Vagina (tissue), 2 donors: Measurements from ENCODE around the gene IGFBP2. TPM values are rescaled to one million over a fixed set of nuclear protein-coding genes. Genes with fewer than 3 reads are reported as not detected.

Experiments
- DNase-seq, 2 donors: peaks; one replicate each; pipeline ENCODE4 v3.0.0-alpha.2; 2017; ENCODE audit errors: extremely low spot score in 2 of 2
- H3K27ac ChIP-seq: fragments of 200-600 bp; sonication (generic); one replicate; pipeline ENCODE4 v1.5.1; 2019
- H3K27me3 ChIP-seq: fragments of 200-600 bp; sonication (generic); one replicate; pipeline ENCODE4 v1.5.1; 2019
- H3K36me3 ChIP-seq, 2 donors: fragments of 200-600 bp; sonication (generic); one replicate each; pipeline ENCODE4 v1.5.1; 2017 to 2019
- H3K4me1 ChIP-seq: fragments of 200-600 bp; sonication (generic); one replicate; pipeline ENCODE4 v1.5.1; 2019
- H3K4me3 ChIP-seq, 2 donors: fragments of 200-600 bp; sonication (generic); 1 replicate in 1 of 2; 2 replicates in 1 of 2; pipeline ENCODE4 v1.5.1; 2016 to 2019
- H3K9me3 ChIP-seq: fragments of 200-600 bp; sonication (generic); one replicate; pipeline ENCODE4 v1.5.1; 2019
- CTCF ChIP-seq, 3 experiments: fragments of 450-650 bp in 2 of 3; fragments of 200-600 bp in 1 of 3; sonication (generic) in 1 of 3; IDR thresholded peaks; one replicate each; pipeline ENCODE4 v1.5.1; 2017 to 2019; ENCODE audit warnings: antibody characterized with exemption in 3 of 3, mild to moderate bottlenecking in 2 of 3, moderate library complexity in 2 of 3
- POLR2A ChIP-seq, 2 donors: fragments of 450-650 bp; IDR thresholded peaks; one replicate each; pipeline ENCODE4 v1.6.1; 2017; ENCODE audit warnings: antibody characterized with exemption in 2 of 2, mild to moderate bottlenecking in 2 of 2, moderate library complexity in 2 of 2
- POLR2AphosphoS5 ChIP-seq, 2 donors: sonication (generic); formaldehyde crosslinking; IDR thresholded peaks; one replicate each; pipeline ENCODE4 v1.9.0; 2017; ENCODE audit warnings: antibody characterized with exemption in 2 of 2, mild to moderate bottlenecking in 2 of 2, low read depth in 1 of 2; ENCODE audit not compliant: insufficient read depth in 1 of 2
- intact Hi-C: fragments of 100-400 bp; cut with DNase I; formaldehyde crosslinking; loops from one replicate; pipeline ENCODE4 v1.15.1; 2023
- total RNA-seq: library from RNA; depleted of rRNA; stranded (reverse); fragments of >200 nt; gene quantifications from one replicate; pipeline ENCODE4 v1.2.3, GENCODE V29; 2016

Gene IGFBP2
- total RNA-seq, 1 donor from 2014 or later = 82.7 TPM

GRCh38 chr2:216635171-216635570, 2.0 kb downstream of the IGFBP2 start:
- no peak for DNase-seq
- intact Hi-C loops = no loop called here
- TF ChIP-seq POLR2A (IDR thresholded peaks at IDR 0.05) = no peak
- no peak for TF ChIP-seq CTCF (IDR thresholded peaks at IDR 0.05)
- no peak for TF ChIP-seq POLR2AphosphoS5 (IDR thresholded peaks at IDR 0.05; ENCODE audit: insufficient read depth in 1 of 2, low read depth in 1 of 2)
- peaks cover 36% of the 10 kb centered on the region for H3K4me1 ChIP-seq
- no peak overlapping the region for H3K27ac ChIP-seq
- H3K9me3 ChIP-seq = no peaks in the 10 kb centered on the region
- H3K27me3 ChIP-seq = no peaks in the 10 kb centered on the region
- H3K36me3 ChIP-seq = no peaks in the 10 kb centered on the region
- peak overlapping the region; percentile 58 to 90 for H3K4me3 ChIP-seq

GRCh38 chr2:216635701-216636550, 2.7 kb downstream of the IGFBP2 start:
- no peaks in the 10 kb centered on the region for H3K36me3 ChIP-seq
- no peak for DNase-seq
- H3K9me3 ChIP-seq = no peaks in the 10 kb centered on the region
- no peaks in the 10 kb centered on the region for H3K27me3 ChIP-seq
- H3K27ac ChIP-seq = peak overlapping the region; percentile 20
- peak overlapping the region; percentile 19 to 58 for H3K4me3 ChIP-seq
- intact Hi-C loops = no loop called here
- TF ChIP-seq POLR2A (IDR thresholded peaks at IDR 0.05) = no peak
- peaks cover 36% of the 10 kb centered on the region for H3K4me1 ChIP-seq

GRCh38 chr2:216636551-216637450, 3.6 kb downstream of the IGFBP2 start:
- Histone ChIP-seq H3K4me1 (peaks cover 36% of the 10 kb centered on the region), H3K27ac (peak overlapping the region; percentile 20), H3K27me3 (no peaks in the 10 kb centered on the region), H3K4me3 (peak overlapping the region; percentile 14 to 19), H3K9me3 (no peaks in the 10 kb centered on the region), H3K36me3 (no peaks in the 10 kb centered on the region)
- TF ChIP-seq POLR2AphosphoS5 (IDR thresholded peaks at IDR 0.05; ENCODE audit: insufficient read depth in 1 of 2, low read depth in 1 of 2) (peak in 1 of 2 donors; percentile 46), POLR2A (IDR thresholded peaks at IDR 0.05) (no peak), CTCF (IDR thresholded peaks at IDR 0.05) (no peak)
- intact Hi-C loops = no loop called here
- no peak for DNase-seq

- TF ChIP-seq POLR2AphosphoS5 (IDR thresholded peaks at IDR 0.05; ENCODE audit: insufficient read depth in 1 of 2, low read depth in 1 of 2) (no peak), CTCF (IDR thresholded peaks at IDR 0.05) (no peak), POLR2A (IDR thresholded peaks at IDR 0.05) (no peak)
- DNase-seq = no peak
- H3K27me3 ChIP-seq = no peaks in the 10 kb centered on the region
- H3K9me3 ChIP-seq = no peaks in the 10 kb centered on the region
- H3K4me1 ChIP-seq = peaks cover 36% of the 10 kb centered on the region
- intact Hi-C loops = no loop called here
- no peak overlapping the region for H3K27ac ChIP-seq
- H3K36me3 ChIP-seq = no peaks in the 10 kb centered on the region
- H3K4me3 ChIP-seq = no peak overlapping the region
Observed at GRCh38 chr2:216637472-216637871, 4.3 kb downstream of the IGFBP2 start.

GRCh38 chr2:216643986-216644659, 10.9 kb downstream of the IGFBP2 start:
- intact Hi-C loops = no loop called here
- Histone ChIP-seq H3K27me3 (no peaks in the 10 kb centered on the region), H3K9me3 (no peaks in the 10 kb centered on the region), H3K36me3 (no peaks in the 10 kb centered on the region), H3K4me1 (peaks cover 13% of the 10 kb centered on the region), H3K27ac (peak overlapping the region; percentile 4), H3K4me3 (no peak overlapping the region)
- TF ChIP-seq POLR2A (IDR thresholded peaks at IDR 0.05) (no peak), POLR2AphosphoS5 (IDR thresholded peaks at IDR 0.05; ENCODE audit: insufficient read depth in 1 of 2, low read depth in 1 of 2) (no peak), CTCF (IDR thresholded peaks at IDR 0.05) (no peak)
- no peak for DNase-seq
